Choroid plexus epithelial cell (primary cell): ENCODE data around the gene TMEM243.
"Not testable (repeated sequence)": the region's sequence is repeated elsewhere in the genome, so short reads cannot be mapped to it uniquely, and the experiment has no call there.

Source experiments
- DNase-seq: peaks from one replicate; pipeline ENCODE4 v3.0.0-alpha.2; 2010; ENCODE audit warnings: low read depth
- H3K4me3 ChIP-seq: 2 replicates; pipeline ENCODE4 v1.5.1; 2011; ENCODE audit warnings: low read depth, mild to moderate bottlenecking, control low read depth, low read length, moderate library complexity
- TF ChIP-seq, protein P1 (sequence below): conservative IDR thresholded peaks from 2 replicates; pipeline ENCODE4 v1.5.1; 2011; ENCODE audit warnings: low read depth, mild to moderate bottlenecking, control low read depth, inconsistent platforms, low read length, moderate library complexity

Gene TMEM243, protein sequence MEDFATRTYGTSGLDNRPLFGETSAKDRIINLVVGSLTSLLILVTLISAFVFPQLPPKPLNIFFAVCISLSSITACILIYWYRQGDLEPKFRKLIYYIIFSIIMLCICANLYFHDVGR

GRCh38 chr7:87219545-87220025, at the start of gene TMEM243:
TMEM243 (minus strand) TSS chr7:87219732; CDS start chr7:87219503, 229 bp downstream.
- TF ChIP-seq, protein P1, sequence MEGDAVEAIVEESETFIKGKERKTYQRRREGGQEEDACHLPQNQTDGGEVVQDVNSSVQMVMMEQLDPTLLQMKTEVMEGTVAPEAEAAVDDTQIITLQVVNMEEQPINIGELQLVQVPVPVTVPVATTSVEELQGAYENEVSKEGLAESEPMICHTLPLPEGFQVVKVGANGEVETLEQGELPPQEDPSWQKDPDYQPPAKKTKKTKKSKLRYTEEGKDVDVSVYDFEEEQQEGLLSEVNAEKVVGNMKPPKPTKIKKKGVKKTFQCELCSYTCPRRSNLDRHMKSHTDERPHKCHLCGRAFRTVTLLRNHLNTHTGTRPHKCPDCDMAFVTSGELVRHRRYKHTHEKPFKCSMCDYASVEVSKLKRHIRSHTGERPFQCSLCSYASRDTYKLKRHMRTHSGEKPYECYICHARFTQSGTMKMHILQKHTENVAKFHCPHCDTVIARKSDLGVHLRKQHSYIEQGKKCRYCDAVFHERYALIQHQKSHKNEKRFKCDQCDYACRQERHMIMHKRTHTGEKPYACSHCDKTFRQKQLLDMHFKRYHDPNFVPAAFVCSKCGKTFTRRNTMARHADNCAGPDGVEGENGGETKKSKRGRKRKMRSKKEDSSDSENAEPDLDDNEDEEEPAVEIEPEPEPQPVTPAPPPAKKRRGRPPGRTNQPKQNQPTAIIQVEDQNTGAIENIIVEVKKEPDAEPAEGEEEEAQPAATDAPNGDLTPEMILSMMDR: no peak
- H3K4me3 ChIP-seq: peak within 1 kb of the TSS; percentile 94
- peak; percentile 75 for DNase-seq

DNA sequence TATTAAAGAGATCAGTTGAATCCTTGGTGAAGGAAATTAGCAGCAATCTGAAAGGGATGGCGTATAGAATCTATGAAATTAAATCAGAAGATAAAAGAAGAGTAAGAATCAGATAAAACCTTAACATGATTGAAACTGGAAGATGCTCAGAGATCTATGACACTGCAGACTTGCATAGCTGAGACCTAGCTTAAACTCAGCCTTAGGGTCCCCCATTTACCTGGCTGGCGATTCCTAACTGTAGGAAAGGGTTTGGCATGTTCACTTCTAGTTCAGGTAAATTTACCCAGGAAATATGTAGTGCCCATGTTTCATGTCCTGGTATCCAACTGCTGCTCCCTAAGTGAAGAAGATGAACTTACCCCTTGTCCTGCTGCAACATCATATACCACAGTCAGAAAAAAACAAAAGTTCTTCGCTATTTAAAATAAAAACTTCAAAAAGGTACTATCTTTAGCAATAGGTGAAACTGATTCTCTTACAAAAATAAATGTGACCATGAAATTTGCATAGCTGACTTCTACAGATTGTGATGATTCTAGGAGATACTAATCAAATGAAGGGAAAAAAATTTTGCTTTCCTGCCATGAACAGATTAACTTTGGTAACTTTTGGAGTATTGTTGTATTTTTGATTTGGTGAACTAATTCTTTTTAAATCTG, 47.8 kb upstream of the TMEM243 start:
- TF ChIP-seq, protein P1: no peak
- no peak for DNase-seq
- no peak overlapping the region for H3K4me3 ChIP-seq

- DNase-seq: no peak
- TF ChIP-seq, protein P1: no peak
Observed at GRCh38 chr7:87263537-87263936, 44.0 kb upstream of the TMEM243 start.

GRCh38 chr7:87253589-87254087, 34.1 kb upstream of the TMEM243 start:
- no peak overlapping the region for H3K4me3 ChIP-seq
- DNase-seq: no peak
- TF ChIP-seq, protein P1: no peak

More at GRCh38 chr7:87263537-87263936, 44.0 kb upstream of the TMEM243 start:
- H3K4me3 ChIP-seq: no peak overlapping the region

DNA sequence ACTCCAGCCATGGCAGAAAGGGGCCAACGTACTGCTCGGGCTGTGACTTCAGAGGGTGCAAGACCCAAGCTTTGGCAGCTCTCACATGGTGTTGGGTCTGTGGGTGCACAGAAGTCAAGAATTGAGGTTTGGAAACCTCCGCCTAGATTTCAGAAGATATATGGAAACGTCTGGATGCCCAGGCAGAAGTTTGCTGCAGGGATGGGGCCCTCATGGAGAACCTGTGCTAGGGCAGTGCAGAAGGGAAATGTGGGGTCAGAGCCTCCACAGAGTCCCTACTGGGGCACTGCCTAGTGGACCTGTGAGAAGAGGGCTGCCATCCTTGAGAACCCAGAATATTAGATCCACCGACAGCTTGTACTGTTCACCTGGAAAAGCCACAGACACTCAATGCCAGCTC, 26.1 kb upstream of the TMEM243 start:
- DNase-seq, H3K4me3 ChIP-seq: not testable (repeated sequence)

- not testable (repeated sequence) for H3K4me3 ChIP-seq, DNase-seq
Observed at GRCh38 chr7:87238464-87239051, 19.0 kb upstream of the TMEM243 start.

DNA sequence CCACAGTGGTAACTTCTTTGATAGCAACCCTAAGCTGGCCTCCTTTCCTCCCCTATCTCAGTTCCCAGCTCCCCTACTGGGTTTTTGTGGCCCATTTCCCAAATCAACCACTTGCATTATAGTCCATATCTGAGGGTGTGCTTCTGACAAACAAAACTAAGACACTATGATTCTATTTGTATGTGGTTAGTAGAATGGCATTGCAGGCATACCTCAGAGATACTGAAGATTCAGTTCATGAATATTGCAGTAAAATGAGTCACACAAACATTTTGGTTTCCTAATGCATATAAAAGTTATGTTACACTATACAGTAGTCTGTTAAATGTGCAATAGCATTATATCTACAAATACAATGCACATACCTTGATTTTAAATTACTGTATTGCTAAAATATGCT, 15.4 kb upstream of the TMEM243 start:
- TF ChIP-seq, protein P1: no peak
- H3K4me3 ChIP-seq: no peak overlapping the region
- DNase-seq: peak; percentile 65

- TF ChIP-seq, protein P1: no peak
- DNase-seq: no peak
- H3K4me3 ChIP-seq: no peak overlapping the region
Observed at GRCh38 chr7:87231711-87232110, 12.2 kb upstream of the TMEM243 start.
